AG04449 (cell line): ENCODE measurements around the gene TMEM109.

Experiments
- CTCF ChIA-PET: fragments of 350-600 bp; formaldehyde crosslinking; extraction: SDS; loops from one replicate; lab custom pipeline; 2021; ENCODE audit warnings: antibody characterized with exemption; lab: Yijun Ruan, JAX
- POLR2A ChIA-PET: fragments of 400-600, 350-600 bp; formaldehyde crosslinking; extraction: SDS; loops from one replicate; lab custom pipeline; 2020; ENCODE audit warnings: antibody characterized with exemption, inconsistent platforms; lab: Yijun Ruan, JAX
- DNase-seq: peaks from one replicate; pipeline ENCODE4 v3.0.0-alpha.2; 2010; ENCODE audit warnings: low read depth, low spot score
- H3K4me3 ChIP-seq: 2 replicates; pipeline ENCODE4 v1.5.1; 2011; ENCODE audit warnings: low read depth, mild to moderate bottlenecking, control low read depth, low read length
- TF ChIP-seq, protein P1 (sequence below): IDR thresholded peaks from one replicate; pipeline ENCODE4 v1.5.1; 2011; ENCODE audit warnings: mild to moderate bottlenecking, moderate library complexity, low read length, control low read depth, inconsistent platforms; ENCODE audit not compliant: insufficient read depth; ENCODE audit errors: missing control alignments

Gene TMEM109

DNA sequence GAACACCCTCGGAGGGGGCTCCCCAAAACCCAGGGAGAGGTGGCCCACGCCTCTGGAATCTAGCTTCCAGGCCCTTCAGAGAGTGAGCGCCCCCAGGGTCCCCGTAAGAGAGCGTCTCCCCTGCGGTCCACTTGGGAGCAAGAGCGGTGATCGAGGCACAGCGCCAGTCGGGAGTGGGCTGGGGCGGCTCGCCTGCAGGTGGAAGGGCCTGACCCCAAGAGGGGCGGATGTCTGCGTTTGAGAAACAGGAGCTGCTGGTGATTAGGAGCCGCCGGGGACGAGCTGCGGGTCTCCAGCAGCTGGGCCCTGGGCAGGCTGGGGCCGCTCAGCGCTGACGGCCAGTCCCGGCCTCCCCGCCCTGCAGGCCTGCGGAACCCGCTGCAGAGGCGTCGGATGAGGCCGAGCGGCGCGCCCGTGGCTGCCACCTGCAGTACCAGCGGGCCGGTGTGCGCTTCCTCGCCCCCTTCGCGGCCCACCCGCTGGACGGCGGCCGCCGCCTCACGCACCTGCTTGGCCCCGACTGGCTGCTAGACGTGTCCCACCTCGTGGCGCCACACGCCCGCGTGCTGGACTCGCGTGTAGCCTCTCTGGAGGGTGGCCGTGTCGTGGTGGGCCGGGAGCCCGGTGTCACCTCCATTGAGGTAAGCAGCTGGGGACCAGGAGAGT is 20.3 kb downstream of the TMEM109 start:
- CTCF ChIA-PET: no interaction called here
- no peak overlapping the region for H3K4me3 ChIP-seq
- no peak for DNase-seq
- TF ChIP-seq, protein P1, sequence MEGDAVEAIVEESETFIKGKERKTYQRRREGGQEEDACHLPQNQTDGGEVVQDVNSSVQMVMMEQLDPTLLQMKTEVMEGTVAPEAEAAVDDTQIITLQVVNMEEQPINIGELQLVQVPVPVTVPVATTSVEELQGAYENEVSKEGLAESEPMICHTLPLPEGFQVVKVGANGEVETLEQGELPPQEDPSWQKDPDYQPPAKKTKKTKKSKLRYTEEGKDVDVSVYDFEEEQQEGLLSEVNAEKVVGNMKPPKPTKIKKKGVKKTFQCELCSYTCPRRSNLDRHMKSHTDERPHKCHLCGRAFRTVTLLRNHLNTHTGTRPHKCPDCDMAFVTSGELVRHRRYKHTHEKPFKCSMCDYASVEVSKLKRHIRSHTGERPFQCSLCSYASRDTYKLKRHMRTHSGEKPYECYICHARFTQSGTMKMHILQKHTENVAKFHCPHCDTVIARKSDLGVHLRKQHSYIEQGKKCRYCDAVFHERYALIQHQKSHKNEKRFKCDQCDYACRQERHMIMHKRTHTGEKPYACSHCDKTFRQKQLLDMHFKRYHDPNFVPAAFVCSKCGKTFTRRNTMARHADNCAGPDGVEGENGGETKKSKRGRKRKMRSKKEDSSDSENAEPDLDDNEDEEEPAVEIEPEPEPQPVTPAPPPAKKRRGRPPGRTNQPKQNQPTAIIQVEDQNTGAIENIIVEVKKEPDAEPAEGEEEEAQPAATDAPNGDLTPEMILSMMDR: no peak
- POLR2A ChIA-PET: no interaction called here

DNA sequence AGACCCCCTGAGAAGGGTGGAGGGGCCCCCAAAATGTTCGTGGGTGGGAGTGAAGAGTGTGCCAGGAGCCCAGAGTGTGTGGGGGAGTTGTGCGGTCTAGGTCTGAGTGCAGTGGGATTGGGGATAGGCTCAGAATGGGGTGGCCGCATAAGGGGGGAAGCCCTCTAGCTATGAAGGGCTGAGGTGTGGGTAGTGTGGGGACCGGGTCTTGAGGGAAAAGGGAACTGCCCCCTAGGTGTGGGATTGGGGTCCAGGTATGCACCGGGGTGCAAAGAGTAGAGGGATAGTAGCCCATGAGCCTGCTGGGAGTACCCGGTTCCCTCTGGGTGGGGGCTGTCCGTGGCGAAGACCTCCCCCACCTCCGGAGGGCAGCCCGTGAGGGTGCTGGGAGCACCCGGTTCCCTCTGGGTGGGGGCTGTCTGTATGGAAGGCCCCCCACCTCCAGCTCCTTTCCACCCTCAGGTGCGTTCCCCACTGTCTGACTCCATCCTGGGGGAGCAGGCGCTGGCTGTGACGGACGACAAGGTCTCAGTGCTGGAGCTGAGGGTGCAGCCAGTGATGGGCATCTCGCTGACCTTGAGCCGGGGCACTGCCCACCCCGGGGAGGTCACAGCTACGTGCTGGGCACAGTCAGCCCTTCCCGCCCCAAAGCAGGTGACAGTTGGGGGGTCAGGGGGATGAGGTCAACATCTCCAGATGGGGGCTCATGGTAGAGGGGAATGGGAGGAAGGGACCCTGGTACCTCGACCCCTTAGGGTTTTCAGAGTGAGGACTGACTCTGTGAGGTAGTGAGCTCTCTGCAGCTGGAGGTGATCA is 21.0 kb downstream of the TMEM109 start:
- TF ChIP-seq, protein P1: no peak
- POLR2A ChIA-PET: no interaction called here
- no peak for DNase-seq
- CTCF ChIA-PET: no interaction called here
- H3K4me3 ChIP-seq: no peak overlapping the region

DNA sequence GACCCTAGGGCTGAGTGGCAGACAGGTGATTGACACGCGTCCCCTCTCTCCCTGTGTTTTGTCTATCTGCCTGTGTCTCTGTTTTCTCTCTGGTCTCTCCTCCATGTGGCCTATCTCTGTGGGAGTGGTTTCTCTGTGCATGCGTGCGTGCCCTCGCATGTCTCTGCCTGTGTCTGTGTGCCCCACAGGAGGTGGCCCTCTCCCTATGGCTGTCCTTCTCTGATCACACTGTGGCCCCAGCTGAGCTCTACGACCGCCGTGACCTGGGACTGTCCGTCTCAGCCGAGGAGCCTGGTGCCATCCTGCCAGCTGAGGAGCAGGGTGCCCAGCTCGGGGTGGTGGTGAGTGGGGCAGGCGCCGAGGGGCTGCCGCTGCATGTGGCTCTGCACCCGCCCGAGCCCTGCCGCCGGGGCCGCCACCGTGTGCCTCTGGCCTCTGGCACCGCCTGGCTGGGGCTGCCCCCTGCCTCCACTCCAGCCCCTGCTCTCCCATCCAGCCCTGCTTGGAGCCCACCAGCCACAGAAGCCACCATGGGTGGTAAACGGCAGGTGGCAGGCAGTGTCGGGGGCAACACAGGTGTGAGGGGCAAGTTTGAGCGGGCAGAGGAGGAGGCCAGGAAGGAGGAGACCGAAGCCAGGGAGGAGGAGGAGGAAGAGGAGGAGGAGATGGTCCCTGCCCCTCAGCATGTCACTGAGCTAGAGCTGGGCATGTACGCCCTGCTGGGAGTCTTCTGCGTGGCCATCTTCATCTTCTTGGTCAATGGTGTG is 21.9 kb downstream of the TMEM109 start:
- no peak overlapping the region for H3K4me3 ChIP-seq
- ChIA-PET CTCF (no interaction called here), POLR2A (no interaction called here)
- TF ChIP-seq, protein P1: no peak
- DNase-seq: no peak

DNA sequence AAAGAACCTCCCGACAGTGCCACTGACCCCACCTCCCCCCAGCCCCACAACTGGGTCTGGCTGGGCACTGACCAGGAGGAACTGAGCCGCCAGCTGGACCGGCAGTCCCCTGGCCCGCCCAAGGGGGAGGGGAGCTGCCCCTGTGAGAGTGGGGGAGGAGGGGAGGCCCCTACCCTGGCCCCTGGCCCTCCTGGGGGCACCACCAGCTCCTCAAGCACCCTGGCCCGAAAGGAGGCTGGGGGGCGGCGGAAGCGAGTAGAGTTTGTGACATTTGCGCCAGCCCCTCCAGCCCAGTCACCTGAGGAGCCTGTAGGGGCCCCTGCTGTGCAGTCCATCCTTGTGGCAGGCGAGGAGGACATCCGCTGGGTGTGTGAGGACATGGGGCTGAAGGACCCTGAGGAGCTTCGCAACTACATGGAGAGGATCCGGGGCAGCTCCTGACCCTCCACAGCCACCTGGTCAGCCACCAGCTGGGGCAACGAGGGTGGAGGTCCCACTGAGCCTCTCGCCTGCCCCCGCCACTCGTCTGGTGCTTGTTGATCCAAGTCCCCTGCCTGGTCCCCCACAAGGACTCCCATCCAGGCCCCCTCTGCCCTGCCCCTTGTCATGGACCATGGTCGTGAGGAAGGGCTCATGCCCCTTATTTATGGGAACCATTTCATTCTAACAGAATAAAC is 22.6 kb downstream of the TMEM109 start:
- no peak for DNase-seq
- ChIA-PET POLR2A (no interaction called here), CTCF (no interaction called here)
- no peak overlapping the region for H3K4me3 ChIP-seq
- TF ChIP-seq, protein P1: no peak

DNA sequence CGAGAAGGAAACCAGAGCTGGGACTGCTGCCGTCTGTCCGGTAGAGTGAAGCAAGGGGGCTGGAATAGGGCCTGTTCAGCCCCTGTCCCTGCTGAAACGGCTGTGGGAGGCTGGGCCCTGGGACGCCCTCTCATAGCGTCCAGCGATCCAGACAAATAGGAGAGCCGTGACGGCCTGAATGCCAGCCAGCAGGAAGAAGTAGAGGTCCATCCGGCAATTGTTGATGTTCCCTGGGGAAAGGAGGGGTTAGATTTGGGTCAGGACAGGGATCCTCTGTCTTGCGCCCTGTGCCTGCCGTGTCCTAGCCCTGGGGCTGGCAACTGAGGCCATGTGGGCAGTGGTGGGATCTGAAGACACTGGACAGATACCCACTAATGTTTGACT is 23.2 kb downstream of the TMEM109 start:
- CTCF ChIA-PET: no interaction called here
- POLR2A ChIA-PET: no interaction called here
- TF ChIP-seq, protein P1: no peak
- H3K4me3 ChIP-seq: no peak overlapping the region
- DNase-seq: no peak
